ENCODE data around the gene FBXL20. TPM values are rescaled to one million over a fixed set of nuclear protein-coding genes. Genes with fewer than 3 reads are reported as not detected.
A peak's percentile ranks its signal among the peaks of the same experiment; 100 is the strongest.

FBXL20 gene
- total RNA-seq, 4 donors from 2014 or later: 13.1 to 19.6 (median 17.2) TPM

DNA sequence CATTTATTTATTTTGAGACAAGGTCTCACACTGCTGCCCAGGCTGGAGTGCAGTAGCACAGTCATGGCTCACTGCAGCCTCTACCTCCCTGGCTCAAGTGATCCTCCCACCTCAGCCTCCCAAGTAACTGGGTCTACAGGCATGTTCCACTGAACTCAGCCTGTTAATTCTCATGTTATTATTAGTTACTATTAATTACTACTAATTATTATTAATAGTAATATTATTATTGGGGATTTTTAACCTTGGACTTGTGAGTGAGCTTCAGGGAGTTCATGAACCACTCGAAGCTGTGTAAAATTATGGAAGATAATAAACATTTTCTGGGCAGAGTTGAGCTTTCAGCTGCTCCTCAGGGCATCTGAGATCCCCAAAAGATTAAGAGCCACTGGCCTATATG is 171.1 kb downstream of the FBXL20 start:
- no peak overlapping the region for H3K27ac ChIP-seq (replicated peaks in 1 of 4)
- H3K9me3 ChIP-seq: no peaks in the 10 kb centered on the region
- H3K27me3 ChIP-seq: peaks cover 0 to 99% (median 20%) of the 10 kb centered on the region in 4 donors
- 84% methylated on average over 1 of the region's 1 CpG for WGBS
- TF ChIP-seq EP300 (IDR thresholded peaks at IDR 0.05): no peak
- TF ChIP-seq, protein P1, sequence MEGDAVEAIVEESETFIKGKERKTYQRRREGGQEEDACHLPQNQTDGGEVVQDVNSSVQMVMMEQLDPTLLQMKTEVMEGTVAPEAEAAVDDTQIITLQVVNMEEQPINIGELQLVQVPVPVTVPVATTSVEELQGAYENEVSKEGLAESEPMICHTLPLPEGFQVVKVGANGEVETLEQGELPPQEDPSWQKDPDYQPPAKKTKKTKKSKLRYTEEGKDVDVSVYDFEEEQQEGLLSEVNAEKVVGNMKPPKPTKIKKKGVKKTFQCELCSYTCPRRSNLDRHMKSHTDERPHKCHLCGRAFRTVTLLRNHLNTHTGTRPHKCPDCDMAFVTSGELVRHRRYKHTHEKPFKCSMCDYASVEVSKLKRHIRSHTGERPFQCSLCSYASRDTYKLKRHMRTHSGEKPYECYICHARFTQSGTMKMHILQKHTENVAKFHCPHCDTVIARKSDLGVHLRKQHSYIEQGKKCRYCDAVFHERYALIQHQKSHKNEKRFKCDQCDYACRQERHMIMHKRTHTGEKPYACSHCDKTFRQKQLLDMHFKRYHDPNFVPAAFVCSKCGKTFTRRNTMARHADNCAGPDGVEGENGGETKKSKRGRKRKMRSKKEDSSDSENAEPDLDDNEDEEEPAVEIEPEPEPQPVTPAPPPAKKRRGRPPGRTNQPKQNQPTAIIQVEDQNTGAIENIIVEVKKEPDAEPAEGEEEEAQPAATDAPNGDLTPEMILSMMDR (IDR thresholded peaks at IDR 0.05): no peak
- no peak for TF ChIP-seq POLR2AphosphoS5 (IDR thresholded peaks at IDR 0.05)
- TF ChIP-seq POLR2A (IDR thresholded peaks at IDR 0.05; ENCODE audit: low read depth): no peak
- peaks cover 15 to 27% (median 24%) of the 10 kb centered on the region in 4 donors for H3K4me1 ChIP-seq
- H3K36me3 ChIP-seq: no peaks in the 10 kb centered on the region
- intact Hi-C loops (cut with DNase I): no loop called here
- DNase-seq (ENCODE audit: extremely low spot score): no peak
- H3K4me3 ChIP-seq: no peak overlapping the region

DNA sequence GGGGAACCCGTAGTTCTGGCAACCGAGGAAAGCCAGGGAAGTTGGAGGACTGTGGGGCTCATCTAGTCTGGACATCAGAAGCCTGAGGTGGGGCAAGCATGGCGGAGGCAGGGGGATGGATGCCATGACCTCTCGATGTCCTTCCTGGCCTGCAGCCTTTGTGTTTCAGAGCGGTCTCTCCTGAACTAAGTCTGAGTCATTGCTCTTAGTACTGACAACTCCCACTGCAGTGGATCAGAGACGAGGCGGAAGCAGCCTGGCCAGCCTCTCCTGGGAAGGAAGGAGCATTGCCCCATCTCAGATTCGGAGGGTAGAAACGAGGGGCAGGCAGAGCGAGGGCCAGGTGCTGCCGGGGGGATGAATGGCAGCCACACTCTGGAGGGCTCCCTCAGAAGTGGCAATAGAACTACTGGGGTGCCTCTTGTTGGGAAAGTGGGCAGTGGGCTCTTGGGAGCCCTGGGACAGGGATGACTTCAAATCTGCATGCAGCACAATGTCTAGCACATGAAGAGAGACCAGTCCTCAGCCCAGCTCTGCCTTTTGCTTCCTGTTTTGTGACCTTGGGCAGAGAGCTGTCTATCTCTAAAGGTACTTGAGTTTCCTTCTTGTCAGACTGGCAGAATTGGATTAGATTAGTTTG is 172.0 kb downstream of the FBXL20 start:
- 69% methylated on average over 11 of the region's 11 CpGs for WGBS
- Histone ChIP-seq H3K27ac (replicated peaks in 1 of 4) (no peak overlapping the region), H3K9me3 (no peaks in the 10 kb centered on the region), H3K36me3 (no peaks in the 10 kb centered on the region), H3K4me1 (peaks cover 19 to 37% (median 34%) of the 10 kb centered on the region in 4 donors), H3K4me3 (no peak overlapping the region), H3K27me3 (peaks cover 0 to 99% (median 27%) of the 10 kb centered on the region in 4 donors)
- TF ChIP-seq, protein P1 (IDR thresholded peaks at IDR 0.05): no peak
- TF ChIP-seq EP300 (IDR thresholded peaks at IDR 0.05) (no peak), POLR2A (IDR thresholded peaks at IDR 0.05; ENCODE audit: low read depth) (no peak), POLR2AphosphoS5 (IDR thresholded peaks at IDR 0.05) (no peak)
- no peak for DNase-seq (ENCODE audit: extremely low spot score)
- intact Hi-C loops (cut with DNase I): no loop called here

DNA sequence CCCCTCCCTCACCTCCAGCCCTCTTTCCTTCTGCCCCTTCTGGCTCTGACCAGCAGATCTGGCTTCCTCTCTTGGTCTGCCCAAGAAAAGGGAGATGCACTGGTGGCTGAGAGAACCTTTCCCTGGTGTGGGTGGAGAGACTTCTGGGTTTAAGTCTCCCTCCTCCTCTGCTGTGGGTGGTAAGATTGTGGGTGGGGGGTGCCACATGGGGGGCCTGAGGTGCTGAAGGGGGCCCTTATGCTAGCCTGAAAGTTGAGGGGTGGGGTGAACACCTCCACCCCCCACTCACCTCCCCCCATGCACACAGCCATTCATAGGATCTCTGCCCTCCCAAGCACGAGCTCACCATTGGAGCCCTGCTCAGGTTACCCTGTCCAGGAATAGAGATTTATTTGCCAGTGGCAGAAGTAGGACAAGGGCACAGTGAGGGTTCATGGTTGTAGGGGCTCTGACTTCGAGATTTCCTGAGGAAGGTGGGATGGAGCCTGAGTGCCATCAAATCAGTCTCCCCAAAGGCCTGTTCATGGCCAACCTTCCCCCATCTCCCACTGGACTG is 174.0 kb downstream of the FBXL20 start:
- no peaks in the 10 kb centered on the region for H3K36me3 ChIP-seq
- TF ChIP-seq POLR2AphosphoS5 (IDR thresholded peaks at IDR 0.05) (no peak), EP300 (IDR thresholded peaks at IDR 0.05) (no peak), POLR2A (IDR thresholded peaks at IDR 0.05; ENCODE audit: low read depth) (no peak)
- TF ChIP-seq, protein P1 (IDR thresholded peaks at IDR 0.05): no peak
- 62% methylated on average over 2 of the region's 2 CpGs for WGBS
- no peaks in the 10 kb centered on the region for H3K9me3 ChIP-seq
- no peak for DNase-seq (ENCODE audit: extremely low spot score)
- H3K27ac ChIP-seq (replicated peaks in 1 of 4): no peak overlapping the region
- H3K27me3 ChIP-seq: peaks cover 0 to 87% (median 27%) of the 10 kb centered on the region in 4 donors
- peaks cover 19 to 38% (median 33%) of the 10 kb centered on the region in 4 donors for H3K4me1 ChIP-seq
- intact Hi-C loops (cut with DNase I): no loop called here
- no peak overlapping the region for H3K4me3 ChIP-seq

DNA sequence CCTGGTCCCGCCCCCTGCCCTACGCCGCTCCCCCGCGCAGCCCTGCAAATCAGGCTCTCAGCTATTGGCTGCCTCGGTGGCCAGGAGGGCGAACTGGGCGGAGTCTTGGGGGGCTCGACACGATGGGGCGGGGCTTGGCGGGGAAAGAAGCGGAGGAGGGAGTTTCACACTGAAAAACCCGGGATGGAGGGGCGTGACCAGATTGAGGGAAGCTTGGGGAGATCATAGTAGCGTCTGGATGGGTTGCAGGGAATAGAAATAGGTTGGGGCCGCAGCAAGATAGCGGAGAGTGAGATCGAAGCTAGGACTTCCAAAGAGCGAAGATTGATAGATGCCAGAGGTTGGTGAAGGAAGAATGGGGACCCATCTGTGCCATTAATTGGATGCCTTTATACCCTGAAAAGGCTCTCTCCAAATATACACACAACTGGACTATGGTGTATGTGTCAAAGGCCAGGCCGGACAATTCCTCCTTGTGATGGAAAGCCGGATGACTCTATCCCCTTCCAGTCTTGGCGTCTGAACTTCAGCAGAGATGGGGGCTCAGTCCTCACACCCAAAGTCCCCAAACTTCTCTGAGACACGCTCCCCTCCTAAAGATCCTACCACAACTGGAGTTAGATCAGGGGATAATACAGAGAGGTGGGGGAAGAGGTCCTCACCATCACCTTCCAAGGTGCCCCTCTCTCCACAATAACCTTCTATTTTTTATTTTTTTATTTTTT is 175.3 kb downstream of the FBXL20 start:
- peak overlapping the region; percentile 51 to 55 (median 53) for H3K4me3 ChIP-seq
- H3K36me3 ChIP-seq: no peaks in the 10 kb centered on the region
- H3K9me3 ChIP-seq: no peaks in the 10 kb centered on the region
- intact Hi-C loops (cut with DNase I): no loop called here
- H3K27me3 ChIP-seq: peaks cover 0 to 77% (median 21%) of the 10 kb centered on the region in 4 donors
- peaks cover 14 to 25% (median 21%) of the 10 kb centered on the region in 4 donors for H3K4me1 ChIP-seq
- TF ChIP-seq, protein P1 (IDR thresholded peaks at IDR 0.05): no peak
- TF ChIP-seq POLR2A (IDR thresholded peaks at IDR 0.05; ENCODE audit: low read depth) (no peak), EP300 (IDR thresholded peaks at IDR 0.05) (no peak), POLR2AphosphoS5 (IDR thresholded peaks at IDR 0.05) (no peak)
- no peak overlapping the region for H3K27ac ChIP-seq (replicated peaks in 1 of 4)
- WGBS: 16% methylated on average over 21 of the region's 24 CpGs
- DNase-seq (ENCODE audit: extremely low spot score): no peak

All from esophagus muscularis mucosa (tissue), 4 donors.